ENCODE results near the gene NDUFAF3.

DNA sequence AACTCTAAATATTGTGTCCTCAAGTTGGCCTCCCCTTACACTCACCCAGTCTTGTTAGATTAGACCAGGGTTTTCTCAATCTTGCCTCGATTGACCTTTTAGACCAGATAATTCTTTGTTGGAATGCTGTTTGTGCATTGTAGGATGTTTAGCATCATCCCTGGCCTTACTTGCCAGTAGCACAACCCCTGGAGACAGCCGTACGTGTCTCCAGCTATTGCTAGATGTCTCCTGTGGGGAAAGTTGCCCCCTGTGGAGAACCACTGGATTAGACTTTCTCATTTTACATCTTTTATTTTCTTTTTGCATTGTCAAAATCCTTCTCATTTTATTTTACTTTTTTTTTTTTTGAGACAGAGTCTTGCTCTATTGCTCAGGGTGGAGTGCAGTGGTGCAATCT is 12.5 kb upstream of the NDUFAF3 start:
- TF ChIP-seq REST (IDR thresholded peaks at IDR 0.05; ENCODE audit: insufficient replicate concordance, low read depth), result no peak
- TF ChIP-seq POLR2AphosphoS5 (IDR thresholded peaks at IDR 0.05; ENCODE audit: low read depth), result no peak
